Fibroblast of villous mesenchyme (primary cell): ENCODE data around the gene TENT5C. TPM values are rescaled to one million over a fixed set of nuclear protein-coding genes. Genes with fewer than 3 reads are reported as not detected.

Experiments used
- DNase-seq: peaks from one replicate; pipeline ENCODE4 v3.0.0-alpha.2; 2010; ENCODE audit warnings: low read depth
- H3K4me3 ChIP-seq: 2 replicates; pipeline ENCODE4 v1.5.1; 2011; ENCODE audit warnings: low read depth, mild to moderate bottlenecking, low read length
- CTCF ChIP-seq: IDR thresholded peaks from 2 replicates; pipeline ENCODE4 v1.5.1; 2012; ENCODE audit warnings: low read depth, mild to moderate bottlenecking, low read length; ENCODE audit not compliant: insufficient read depth
- total RNA-seq: library from RNA; depleted of rRNA; stranded (reverse); fragments of >200 nt; gene quantifications from 2 replicates; pipeline ENCODE4 v1.2.3, GENCODE V29; 2012

The TENT5C gene
- total RNA-seq, 1 donor = 4.3 TPM

GRCh38 chr1:117672756-117673155, 66.9 kb downstream of the TENT5C start:
- DNase-seq = no peak
- no peak overlapping the region for H3K4me3 ChIP-seq
- no peak for TF ChIP-seq CTCF

GRCh38 chr1:117673405-117673804, 67.6 kb downstream of the TENT5C start:
- DNase-seq = peak; percentile 81
- TF ChIP-seq CTCF = no peak
- H3K4me3 ChIP-seq = no peak overlapping the region

GRCh38 chr1:117674521-117675400, 68.9 kb downstream of the TENT5C start:
- no peak for DNase-seq
- no peak overlapping the region for H3K4me3 ChIP-seq
- peak; percentile 33 for TF ChIP-seq CTCF

GRCh38 chr1:117675907-117676430, 70.1 kb downstream of the TENT5C start:
- no peak for DNase-seq
- H3K4me3 ChIP-seq = no peak overlapping the region
- TF ChIP-seq CTCF = no peak

GRCh38 chr1:117676615-117677130, 70.8 kb downstream of the TENT5C start:
- H3K4me3 ChIP-seq = no peak overlapping the region
- DNase-seq = no peak
- no peak for TF ChIP-seq CTCF

Other genes starting within 250 kb of the TENT5C start
- 63.5 and 78.2 TPM in 2 replicates for gene MAN1A2, start 238.6 kb upstream of the TENT5C start, total RNA-seq